HepG2 (cell line): Measurements from ENCODE around the gene PPIL6. TPM values are rescaled to one million over a fixed set of nuclear protein-coding genes. Genes with fewer than 3 reads are reported as not detected.

Source experiments
- DRAP1 ChIP-seq: IDR thresholded peaks from 2 replicates; pipeline ENCODE4 v1.6.1; 2016; ENCODE audit warnings: missing genetic modification reagents, missing compliant biosample characterization
- ELF1 ChIP-seq: sonication (generic); formaldehyde crosslinking; IDR thresholded peaks from 2 replicates; pipeline ENCODE4 v1.4.0; 2020; ENCODE audit warnings: missing genetic modification reagents
- HNRNPLL ChIP-seq: fragments of 200-400 bp; formaldehyde crosslinking; IDR thresholded peaks from 2 replicates; pipeline ENCODE4 v1.6.1; 2017; ENCODE audit warnings: mild to moderate bottlenecking, low read depth, low read length; ENCODE audit not compliant: poor library complexity, severe bottlenecking
- KDM5A ChIP-seq: fragments of 200-600 bp; sonication (generic); IDR thresholded peaks from 2 replicates; pipeline ENCODE4 v1.7.0; 2018; ENCODE audit warnings: antibody characterized with exemption, mild to moderate bottlenecking, low read length, borderline replicate concordance
- LCORL ChIP-seq, 2 experiments: fragments of 450-650 bp in 1 of 2; sonication (generic) in 1 of 2; formaldehyde crosslinking in 1 of 2; IDR thresholded peaks; 2 replicates each; pipeline versions ENCODE4 v1.5.0 to v1.6.1; 2017 to 2020; ENCODE audit warnings: antibody characterized with exemption in 1 of 2, missing genetic modification reagents in 1 of 2
- NCOA1 ChIP-seq: sonication (generic); formaldehyde crosslinking; IDR thresholded peaks from 2 replicates; pipeline ENCODE4 v1.9.0; 2021; ENCODE audit warnings: missing genetic modification reagents
- NFRKB ChIP-seq: fragments of 450-650 bp; IDR thresholded peaks from 2 replicates; pipeline ENCODE4 v1.6.1; 2017
- NFYC ChIP-seq: IDR thresholded peaks from 2 replicates; pipeline ENCODE4 v1.6.1; 2016; ENCODE audit warnings: missing genetic modification reagents, missing compliant biosample characterization
- NONO ChIP-seq, 2 experiments: fragments of 450-650 bp in 1 of 2; sonication (generic) in 1 of 2; formaldehyde crosslinking in 1 of 2; IDR thresholded peaks in 1 of 2; conservative IDR thresholded peaks in 1 of 2; 2 replicates each; pipeline versions ENCODE4 v1.6.1 to v1.8.0; 2017 to 2022; ENCODE audit warnings: mild to moderate bottlenecking in 1 of 2, missing genetic modification reagents in 1 of 2, moderate library complexity in 1 of 2
- PHB2 ChIP-seq: fragments of 450-650 bp; IDR thresholded peaks from 2 replicates; pipeline ENCODE4 v1.6.1; 2018; ENCODE audit not compliant: partially characterized antibody
- PHF5A ChIP-seq: IDR thresholded peaks from one replicate; pipeline ENCODE4 v1.6.1; 2018; ENCODE audit warnings: low read depth, missing genetic modification reagents; ENCODE audit not compliant: unreplicated experiment
- SALL2 ChIP-seq: sonication (generic); formaldehyde crosslinking; IDR thresholded peaks from 2 replicates; pipeline ENCODE4 v1.8.1; 2023; ENCODE audit warnings: mild to moderate bottlenecking, missing genetic modification reagents, inconsistent platforms
- SAP130 ChIP-seq: IDR thresholded peaks from 2 replicates; pipeline ENCODE4 v1.6.1; 2016; ENCODE audit warnings: low read depth
- SNAPC2 ChIP-seq: sonication (generic); formaldehyde crosslinking; IDR thresholded peaks from 2 replicates; pipeline ENCODE4 v1.8.1; 2022; ENCODE audit warnings: mild to moderate bottlenecking, missing genetic modification reagents
- TMF1 ChIP-seq: sonication (generic); formaldehyde crosslinking; IDR thresholded peaks from 2 replicates; pipeline ENCODE4 v1.8.1; 2022; ENCODE audit warnings: low read depth, missing genetic modification reagents
- ZBTB43 ChIP-seq: sonication (generic); formaldehyde crosslinking; conservative IDR thresholded peaks from 2 replicates; pipeline ENCODE4 v1.4.0; 2020; ENCODE audit warnings: missing genetic modification reagents
- ZC3H13 ChIP-seq: sonication (generic); formaldehyde crosslinking; IDR thresholded peaks from 2 replicates; pipeline ENCODE4 v1.8.1; 2023; ENCODE audit warnings: mild to moderate bottlenecking, missing genetic modification reagents, moderate library complexity
- ZNF598 ChIP-seq: sonication (generic); formaldehyde crosslinking; IDR thresholded peaks from 2 replicates; pipeline ENCODE4 v1.5.1; 2020; ENCODE audit warnings: mild to moderate bottlenecking, missing genetic modification reagents, borderline replicate concordance
- ZSCAN5A ChIP-seq: sonication (generic); formaldehyde crosslinking; IDR thresholded peaks from 2 replicates; pipeline ENCODE4 v1.8.0; 2022; ENCODE audit warnings: mild to moderate bottlenecking, missing genetic modification reagents, borderline replicate concordance
- polyA plus RNA-seq, 8 experiments: library from polyadenylated mRNA; depleted of rRNA in 3 of 8; stranded (reverse) in 7 of 8; unstranded in 1 of 8; fragments of >200 nt; fragmentation: Illumina TruSeq in 4 of 8; extraction: Trizol in 4 of 8; gene quantifications; 2 replicates each; pipeline versions ENCODE4 v1.2.1 to v1.2.3, GENCODE V29; 2011 to 2016; ENCODE audit warnings: low read depth in 4 of 8, missing spikeins in 1 of 8, mixed read lengths in 1 of 8; ENCODE audit not compliant: insufficient read depth in 1 of 8
- total RNA-seq, 5 experiments: library from RNA; depleted of rRNA; stranded (reverse); fragments of >200 nt; fragmentation: Illumina TruSeq; extraction: Trizol; gene quantifications; 2 replicates each; pipeline ENCODE4 v1.2.3, GENCODE V29; 2016; ENCODE audit warnings: low read depth in 1 of 5
- TF ChIP-seq, protein P1 (sequence below): sonication (generic); formaldehyde crosslinking; IDR thresholded peaks from 2 replicates; pipeline ENCODE4 v1.9.0; 2022; ENCODE audit warnings: missing genetic modification reagents, mild to moderate bottlenecking, borderline replicate concordance
- TF ChIP-seq, protein P2 (sequence below): IDR thresholded peaks from 2 replicates; pipeline ENCODE4 v1.6.1; 2016; ENCODE audit warnings: mild to moderate bottlenecking, missing biosample characterization, missing genetic modification reagents
- TF ChIP-seq, protein P3 (sequence below): sonication (generic); formaldehyde crosslinking; IDR thresholded peaks from 2 replicates; pipeline ENCODE4 v1.5.0; 2020; ENCODE audit warnings: missing genetic modification reagents

The PPIL6 gene
- total and polyA plus RNA-seq, 2 of the 13 experiments (the other 11 are each of a cell fraction or from before 2014, with no cell fraction given), result 0.22 to 0.46 TPM

DNA sequence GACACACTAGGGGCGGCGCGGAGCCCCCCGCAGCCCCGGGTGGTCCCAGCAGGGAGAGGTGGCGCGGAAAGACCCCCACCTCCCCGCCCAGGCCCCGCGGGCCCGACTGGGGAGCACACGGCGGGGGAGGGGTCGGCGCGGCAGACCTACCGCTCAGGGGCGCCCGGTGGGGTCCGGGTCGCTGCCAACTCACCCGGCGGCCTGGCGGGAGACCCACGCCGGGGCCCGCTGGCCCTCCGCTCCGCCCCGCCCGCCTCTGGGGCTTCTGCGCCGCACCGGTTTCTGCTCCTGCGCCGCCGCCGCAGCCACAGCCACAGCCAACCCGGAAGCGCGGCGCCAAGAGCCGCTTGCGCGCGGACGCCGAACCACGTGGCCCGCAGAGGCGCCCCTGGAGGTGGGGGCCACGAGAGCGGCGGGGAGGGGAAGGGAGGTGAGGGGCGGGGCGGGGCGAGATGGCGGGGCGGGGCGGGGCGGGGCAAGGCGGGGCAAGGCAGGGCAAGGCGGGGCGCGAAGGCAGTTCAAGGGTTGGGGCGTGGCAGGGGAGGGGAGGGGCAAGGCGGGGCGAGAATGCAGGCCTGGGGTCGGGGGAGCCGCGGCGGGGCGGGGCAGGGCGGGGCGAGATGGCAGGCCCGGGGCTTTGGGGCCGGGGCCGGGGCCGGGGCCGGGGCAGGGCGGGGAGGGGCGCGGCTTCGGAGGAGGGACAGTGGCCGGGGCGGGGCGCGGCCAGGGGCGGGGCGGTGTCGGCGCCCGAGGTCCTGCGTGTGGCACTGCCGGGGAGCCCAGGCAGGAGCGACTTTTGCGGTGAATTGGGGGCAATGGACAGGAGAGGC lies 42.7 kb upstream of the PPIL6 start, which contains the start of gene ZBTB24 (continued):
- TF ChIP-seq PHF5A (CRISPR knock-in tag) (no peak), PHB2 (no peak), ZC3H13 (CRISPR knock-in tag) (0 out of 2 replicates have a peak, but pooled peaks have one; percentile 52), NCOA1 (CRISPR knock-in tag) (no peak), SNAPC2 (0 out of 2 replicates have a peak, but pooled peaks have one; percentile 48), NONO (IDR thresholded peaks at IDR 0.05) (no peak), NONO (CRISPR knock-in tag; conservative IDR thresholded peaks at IDR 0.05) (peak; percentile 29; the same call in 1 of the 2 replicates), NFRKB (no peak), SALL2 (peak; percentile 31; the same call in 1 of the 2 replicates), ELF1 (CRISPR knock-in tag) (peak; percentile 91), SAP130 (CRISPR knock-in tag) (peak; percentile 92), ZNF598 (CRISPR knock-in tag) (no peak), TMF1 (CRISPR knock-in tag) (peak; percentile 85; the same call in 1 of the 2 replicates), ZBTB43 (CRISPR knock-in tag) (0 out of 2 replicates have a peak, but pooled peaks have one; percentile 18), KDM5A (peak; percentile 54; the same call in 1 of the 2 replicates), ZSCAN5A (CRISPR knock-in tag) (0 out of 2 replicates have a peak, but pooled peaks have one; percentile 27), NFYC (CRISPR knock-in tag) (peak; percentile 30; the same call in 1 of the 2 replicates), HNRNPLL (peak; percentile 97), LCORL (IDR thresholded peaks at IDR 0.05) (no peak), LCORL (CRISPR knock-in tag; IDR thresholded peaks at IDR 0.05) (no peak), DRAP1 (peak; percentile 27; the same call in 1 of the 2 replicates)
- TF ChIP-seq, protein P1, sequence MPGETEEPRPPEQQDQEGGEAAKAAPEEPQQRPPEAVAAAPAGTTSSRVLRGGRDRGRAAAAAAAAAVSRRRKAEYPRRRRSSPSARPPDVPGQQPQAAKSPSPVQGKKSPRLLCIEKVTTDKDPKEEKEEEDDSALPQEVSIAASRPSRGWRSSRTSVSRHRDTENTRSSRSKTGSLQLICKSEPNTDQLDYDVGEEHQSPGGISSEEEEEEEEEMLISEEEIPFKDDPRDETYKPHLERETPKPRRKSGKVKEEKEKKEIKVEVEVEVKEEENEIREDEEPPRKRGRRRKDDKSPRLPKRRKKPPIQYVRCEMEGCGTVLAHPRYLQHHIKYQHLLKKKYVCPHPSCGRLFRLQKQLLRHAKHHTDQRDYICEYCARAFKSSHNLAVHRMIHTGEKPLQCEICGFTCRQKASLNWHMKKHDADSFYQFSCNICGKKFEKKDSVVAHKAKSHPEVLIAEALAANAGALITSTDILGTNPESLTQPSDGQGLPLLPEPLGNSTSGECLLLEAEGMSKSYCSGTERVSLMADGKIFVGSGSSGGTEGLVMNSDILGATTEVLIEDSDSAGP (CRISPR knock-in tag), result no peak
- TF ChIP-seq, protein P2, sequence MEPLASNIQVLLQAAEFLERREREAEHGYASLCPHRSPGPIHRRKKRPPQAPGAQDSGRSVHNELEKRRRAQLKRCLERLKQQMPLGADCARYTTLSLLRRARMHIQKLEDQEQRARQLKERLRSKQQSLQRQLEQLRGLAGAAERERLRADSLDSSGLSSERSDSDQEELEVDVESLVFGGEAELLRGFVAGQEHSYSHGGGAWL, result peak; percentile 76
- TF ChIP-seq, protein P3, sequence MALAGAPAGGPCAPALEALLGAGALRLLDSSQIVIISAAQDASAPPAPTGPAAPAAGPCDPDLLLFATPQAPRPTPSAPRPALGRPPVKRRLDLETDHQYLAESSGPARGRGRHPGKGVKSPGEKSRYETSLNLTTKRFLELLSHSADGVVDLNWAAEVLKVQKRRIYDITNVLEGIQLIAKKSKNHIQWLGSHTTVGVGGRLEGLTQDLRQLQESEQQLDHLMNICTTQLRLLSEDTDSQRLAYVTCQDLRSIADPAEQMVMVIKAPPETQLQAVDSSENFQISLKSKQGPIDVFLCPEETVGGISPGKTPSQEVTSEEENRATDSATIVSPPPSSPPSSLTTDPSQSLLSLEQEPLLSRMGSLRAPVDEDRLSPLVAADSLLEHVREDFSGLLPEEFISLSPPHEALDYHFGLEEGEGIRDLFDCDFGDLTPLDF (CRISPR knock-in tag), result no peak
